Hepatocyte (in vitro differentiated cells): Measurements from ENCODE around the gene ST3GAL2. TPM values are rescaled to one million over a fixed set of nuclear protein-coding genes. Genes with fewer than 3 reads are reported as not detected.

Experiments used
- DNase-seq: peaks from one replicate; pipeline ENCODE4 v3.0.0-alpha.2; 2016; ENCODE audit warnings: low spot score
- H2AFZ ChIP-seq: fragments of 200-600 bp; sonication (generic); 2 replicates; pipeline ENCODE4 v1.6.0; 2016; ENCODE audit warnings: antibody characterized with exemption, mild to moderate bottlenecking
- H3K27ac ChIP-seq: fragments of 200-600 bp; sonication (generic); 2 replicates; pipeline ENCODE4 v1.5.1; 2016; ENCODE audit warnings: mild to moderate bottlenecking
- H3K27me3 ChIP-seq: fragments of 200-600 bp; sonication (generic); 2 replicates; pipeline ENCODE4 v1.6.1; 2016
- H3K36me3 ChIP-seq: fragments of 200-600 bp; sonication (generic); replicated peaks from 2 replicates; pipeline ENCODE4 v1.5.1; 2016; ENCODE audit warnings: low read depth; ENCODE audit not compliant: insufficient read depth
- H3K4me1 ChIP-seq: fragments of 200-600 bp; sonication (generic); 2 replicates; pipeline ENCODE4 v1.5.1; 2016; ENCODE audit warnings: mild to moderate bottlenecking, moderate library complexity; ENCODE audit not compliant: insufficient read depth
- H3K4me2 ChIP-seq: fragments of 200-600 bp; sonication (generic); 2 replicates; pipeline ENCODE4 v1.6.0; 2016
- H3K4me3 ChIP-seq: fragments of 200-600 bp; sonication (generic); 2 replicates; pipeline ENCODE4 v1.5.1; 2016; ENCODE audit warnings: mild to moderate bottlenecking
- H3K79me2 ChIP-seq: fragments of 200-600 bp; sonication (generic); 2 replicates; pipeline ENCODE4 v1.6.0; 2017; ENCODE audit warnings: mild to moderate bottlenecking
- H3K9me2 ChIP-seq: fragments of 200-600 bp; sonication (generic); replicated peaks from 2 replicates; pipeline ENCODE4 v1.6.0; 2017; ENCODE audit warnings: mild to moderate bottlenecking; ENCODE audit not compliant: insufficient read depth
- H3K9me3 ChIP-seq: fragments of 200-600 bp; sonication (generic); 2 replicates; pipeline ENCODE4 v1.5.1; 2016; ENCODE audit warnings: low read depth, mild to moderate bottlenecking
- H4K20me1 ChIP-seq: fragments of 200-600 bp; sonication (generic); 2 replicates; pipeline ENCODE4 v1.6.0; 2016; ENCODE audit warnings: mild to moderate bottlenecking; ENCODE audit not compliant: insufficient read depth, poor library complexity, severe bottlenecking
- EZH2 ChIP-seq: fragments of 200-600 bp; sonication (generic); IDR thresholded peaks from 2 replicates; pipeline ENCODE4 v1.6.1; 2016; ENCODE audit warnings: antibody characterized with exemption, mild to moderate bottlenecking, borderline replicate concordance
- EZH2phosphoT487 ChIP-seq: fragments of 200-600 bp; sonication (generic); IDR thresholded peaks from one replicate; pipeline ENCODE4 v1.6.1; 2018; ENCODE audit warnings: antibody characterized with exemption, mild to moderate bottlenecking, low read depth, moderate library complexity; ENCODE audit not compliant: unreplicated experiment, severe bottlenecking
- WGBS: methylation state at CpG from one replicate; pipeline ENCODE4 v1.1.6; 2016; ENCODE audit warnings: low lambda C conversion rate; ENCODE audit errors: missing lambda C conversion rate; 5-methylcytosine and 5-hydroxymethylcytosine counted together
- polyA plus RNA-seq: library from polyadenylated mRNA; unstranded; fragments of >200 nt; fragmentation: Nextera tagmentation; extraction: Ambion mirVana; gene quantifications from 2 replicates; pipeline ENCODE4 v1.2.1, GENCODE V29; 2016
- small RNA-seq: library from RNA; depleted of rRNA; stranded (forward); fragments of <200 nt; gene quantifications from one replicate; pipeline ENCODE3, GENCODE V24; 2014
- total RNA-seq: library from RNA; depleted of rRNA; stranded (reverse); fragments of >200 nt; gene quantifications from 2 replicates; pipeline ENCODE4 v1.2.3, GENCODE V29; 2014
- TF ChIP-seq, protein P1 (sequence below): fragments of 200-600 bp; sonication (generic); IDR thresholded peaks from 2 replicates; pipeline ENCODE4 v1.5.1; 2016; ENCODE audit warnings: antibody characterized with exemption, mild to moderate bottlenecking; ENCODE audit not compliant: poor library complexity

ST3GAL2 gene
- total and polyA plus RNA-seq, 2 experiments from 2014 or later, result 25.6 to 29.2 TPM

- Histone ChIP-seq H3K4me2 (no peak overlapping the region), H3K9me3 (no peaks in the 10 kb centered on the region), H3K4me1 (no peaks in the 10 kb centered on the region), H3K27me3 (no peaks in the 10 kb centered on the region), H3K4me3 (no peak overlapping the region), H2AFZ (no peak overlapping the region), H3K27ac (no peak overlapping the region), H3K79me2 (no peaks in the 10 kb centered on the region), H4K20me1 (no peaks in the 10 kb centered on the region), H3K36me3 (no peaks in the 10 kb centered on the region), H3K9me2 (no peaks in the 10 kb centered on the region)
- 96% methylated on average over 1 of the region's 1 CpG for WGBS
- TF ChIP-seq, protein P1, sequence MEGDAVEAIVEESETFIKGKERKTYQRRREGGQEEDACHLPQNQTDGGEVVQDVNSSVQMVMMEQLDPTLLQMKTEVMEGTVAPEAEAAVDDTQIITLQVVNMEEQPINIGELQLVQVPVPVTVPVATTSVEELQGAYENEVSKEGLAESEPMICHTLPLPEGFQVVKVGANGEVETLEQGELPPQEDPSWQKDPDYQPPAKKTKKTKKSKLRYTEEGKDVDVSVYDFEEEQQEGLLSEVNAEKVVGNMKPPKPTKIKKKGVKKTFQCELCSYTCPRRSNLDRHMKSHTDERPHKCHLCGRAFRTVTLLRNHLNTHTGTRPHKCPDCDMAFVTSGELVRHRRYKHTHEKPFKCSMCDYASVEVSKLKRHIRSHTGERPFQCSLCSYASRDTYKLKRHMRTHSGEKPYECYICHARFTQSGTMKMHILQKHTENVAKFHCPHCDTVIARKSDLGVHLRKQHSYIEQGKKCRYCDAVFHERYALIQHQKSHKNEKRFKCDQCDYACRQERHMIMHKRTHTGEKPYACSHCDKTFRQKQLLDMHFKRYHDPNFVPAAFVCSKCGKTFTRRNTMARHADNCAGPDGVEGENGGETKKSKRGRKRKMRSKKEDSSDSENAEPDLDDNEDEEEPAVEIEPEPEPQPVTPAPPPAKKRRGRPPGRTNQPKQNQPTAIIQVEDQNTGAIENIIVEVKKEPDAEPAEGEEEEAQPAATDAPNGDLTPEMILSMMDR, result no peak
- TF ChIP-seq EZH2 (no peak), EZH2phosphoT487 (no peak)
- DNase-seq, result no peak
Measured at GRCh38 chr16:70331091-70331490, 107.8 kb downstream of the ST3GAL2 start.

Small RNAs within 50 kb of the gene (small RNA-seq; reads per million reads assigned to genes)
- gene RNU6-23P (0.28 reads per million), gene RPS27P26 (not detected)

Other genes with a start within 250 kb of the ST3GAL2 start
- gene EXOSC6, start 187.2 kb downstream of the ST3GAL2 start, total RNA-seq, result 24.7 and 28.7 TPM in 2 replicates
- gene EXOSC6, start 187.2 kb downstream of the ST3GAL2 start, polyA plus RNA-seq, result 20.8 and 21.4 TPM in 2 replicates
- gene AARS1, start 149.6 kb downstream of the ST3GAL2 start, total RNA-seq, result 73.8 and 78.6 TPM in 2 replicates
- 71.2 and 79.5 TPM in 2 replicates for gene AARS1, start 149.6 kb downstream of the ST3GAL2 start, polyA plus RNA-seq
- 26.6 and 31.6 TPM in 2 replicates for gene DDX19B, start 139.9 kb downstream of the ST3GAL2 start, total RNA-seq
- 33.8 and 38.7 TPM in 2 replicates for gene DDX19B, start 139.9 kb downstream of the ST3GAL2 start, polyA plus RNA-seq
- gene DDX19A, start 92.2 kb downstream of the ST3GAL2 start, total RNA-seq, result 49.5 and 55.7 TPM in 2 replicates
- gene DDX19A, start 92.2 kb downstream of the ST3GAL2 start, polyA plus RNA-seq, result 39.1 and 45.1 TPM in 2 replicates
- gene FCSK, start 15.5 kb upstream of the ST3GAL2 start, total RNA-seq, result 13.3 and 25.9 TPM in 2 replicates
- gene FCSK, start 15.5 kb upstream of the ST3GAL2 start, polyA plus RNA-seq, result 12.1 and 15.7 TPM in 2 replicates
- gene COG4, start 84.5 kb upstream of the ST3GAL2 start, total RNA-seq, result 45.9 and 52.9 TPM in 2 replicates
- 35.3 and 48.9 TPM in 2 replicates for gene COG4, start 84.5 kb upstream of the ST3GAL2 start, polyA plus RNA-seq
- 112 and 147 TPM in 2 replicates for gene SF3B3, start 84.7 kb upstream of the ST3GAL2 start, total RNA-seq
- 165 and 171 TPM in 2 replicates for gene SF3B3, start 84.7 kb upstream of the ST3GAL2 start, polyA plus RNA-seq
- gene IL34, start 207.5 kb upstream of the ST3GAL2 start, total RNA-seq, result 2.2 TPM in 2 replicates
- 0.48 and 2.6 TPM in 2 replicates for gene IL34, start 207.5 kb upstream of the ST3GAL2 start, polyA plus RNA-seq
- gene MTSS2, start 247.0 kb upstream of the ST3GAL2 start, total RNA-seq, result 16.1 and 19.6 TPM in 2 replicates
- gene MTSS2, start 247.0 kb upstream of the ST3GAL2 start, polyA plus RNA-seq, result 10.4 and 16.5 TPM in 2 replicates